Osteocyte (in vitro differentiated cells): ENCODE measurements around the gene TRUB1. TPM values are rescaled to one million over a fixed set of nuclear protein-coding genes. Genes with fewer than 3 reads are reported as not detected.

ENCODE experiments used
- DNase-seq: peaks from one replicate; pipeline ENCODE4 v3.0.0; 2021; ENCODE audit warnings: mixed read lengths; ENCODE audit not compliant: unreplicated experiment; ENCODE audit errors: extremely low spot score
- H3K27ac Mint-ChIP-seq: one replicate; pipeline ENCODE4 v1.8.0; 2021; ENCODE audit warnings: mild to moderate bottlenecking, mixed read lengths; ENCODE audit not compliant: unreplicated experiment
- H3K27me3 Mint-ChIP-seq: one replicate; pipeline ENCODE4 v1.8.0; 2021; ENCODE audit warnings: mixed read lengths; ENCODE audit not compliant: unreplicated experiment
- H3K36me3 Mint-ChIP-seq: one replicate; pipeline ENCODE4 v1.8.0; 2021; ENCODE audit warnings: mixed read lengths; ENCODE audit not compliant: unreplicated experiment
- H3K4me1 Mint-ChIP-seq: one replicate; pipeline ENCODE4 v1.8.0; 2021; ENCODE audit warnings: mixed read lengths; ENCODE audit not compliant: unreplicated experiment
- H3K4me3 Mint-ChIP-seq: one replicate; pipeline ENCODE4 v1.8.0; 2021; ENCODE audit warnings: mild to moderate bottlenecking, moderate library complexity, mixed read lengths; ENCODE audit not compliant: unreplicated experiment
- H3K9me3 Mint-ChIP-seq: one replicate; pipeline ENCODE4 v1.8.0; 2021; ENCODE audit warnings: mixed read lengths; ENCODE audit not compliant: unreplicated experiment
- total RNA-seq: library from RNA; stranded (reverse); gene quantifications from 2 replicates; pipeline ENCODE4 v1.2.1, GENCODE V29; 2021
- TF ChIP-seq, protein P1 (sequence below): fragments of 200-600 bp; sonication (generic); IDR thresholded peaks from 2 replicates; pipeline ENCODE4 v1.5.0; 2021; ENCODE audit warnings: antibody characterized with exemption, mild to moderate bottlenecking, moderate library complexity

The TRUB1 gene
- total RNA-seq, 1 donor from 2014 or later, result 15.9 TPM

DNA sequence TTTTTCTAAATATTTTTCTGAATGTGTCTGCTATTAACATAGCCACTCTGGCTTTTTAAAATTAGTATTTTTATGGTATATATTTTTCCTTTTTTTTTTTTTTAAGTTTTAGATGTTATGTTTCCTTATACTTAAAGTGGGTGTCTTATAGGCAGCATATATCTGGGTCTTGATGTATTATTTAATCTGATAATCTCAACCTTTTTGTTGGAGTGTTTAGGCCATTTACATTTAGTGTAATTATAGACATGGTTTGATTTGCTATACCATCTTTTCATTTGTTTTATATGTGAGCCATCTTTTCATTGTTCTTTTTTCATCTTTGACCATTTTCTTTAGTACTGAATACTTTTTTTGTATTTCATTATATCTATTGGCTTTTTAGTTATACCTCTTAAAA, 45.0 kb downstream of the TRUB1 start:
- Mint-ChIP-seq H3K36me3 (peaks cover 50% of the 10 kb centered on the region), H3K27ac (no peak overlapping the region), H3K9me3 (peaks cover 50% of the 10 kb centered on the region), H3K4me3 (no peak overlapping the region), H3K27me3 (no peaks in the 10 kb centered on the region), H3K4me1 (peaks cover 3% of the 10 kb centered on the region)
- TF ChIP-seq, protein P1, sequence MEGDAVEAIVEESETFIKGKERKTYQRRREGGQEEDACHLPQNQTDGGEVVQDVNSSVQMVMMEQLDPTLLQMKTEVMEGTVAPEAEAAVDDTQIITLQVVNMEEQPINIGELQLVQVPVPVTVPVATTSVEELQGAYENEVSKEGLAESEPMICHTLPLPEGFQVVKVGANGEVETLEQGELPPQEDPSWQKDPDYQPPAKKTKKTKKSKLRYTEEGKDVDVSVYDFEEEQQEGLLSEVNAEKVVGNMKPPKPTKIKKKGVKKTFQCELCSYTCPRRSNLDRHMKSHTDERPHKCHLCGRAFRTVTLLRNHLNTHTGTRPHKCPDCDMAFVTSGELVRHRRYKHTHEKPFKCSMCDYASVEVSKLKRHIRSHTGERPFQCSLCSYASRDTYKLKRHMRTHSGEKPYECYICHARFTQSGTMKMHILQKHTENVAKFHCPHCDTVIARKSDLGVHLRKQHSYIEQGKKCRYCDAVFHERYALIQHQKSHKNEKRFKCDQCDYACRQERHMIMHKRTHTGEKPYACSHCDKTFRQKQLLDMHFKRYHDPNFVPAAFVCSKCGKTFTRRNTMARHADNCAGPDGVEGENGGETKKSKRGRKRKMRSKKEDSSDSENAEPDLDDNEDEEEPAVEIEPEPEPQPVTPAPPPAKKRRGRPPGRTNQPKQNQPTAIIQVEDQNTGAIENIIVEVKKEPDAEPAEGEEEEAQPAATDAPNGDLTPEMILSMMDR, result no peak
- DNase-seq, result no peak

GRCh38 chr10:114987995-114988394, 50.0 kb downstream of the TRUB1 start:
- peaks cover 48% of the 10 kb centered on the region for H3K36me3 Mint-ChIP-seq
- no peak overlapping the region for H3K27ac Mint-ChIP-seq
- H3K4me3 Mint-ChIP-seq, result no peak overlapping the region
- no peak for DNase-seq
- H3K9me3 Mint-ChIP-seq, result peaks cover 41% of the 10 kb centered on the region
- H3K4me1 Mint-ChIP-seq, result peaks cover 7% of the 10 kb centered on the region
- no peaks in the 10 kb centered on the region for H3K27me3 Mint-ChIP-seq
- TF ChIP-seq, protein P1, result no peak

DNA sequence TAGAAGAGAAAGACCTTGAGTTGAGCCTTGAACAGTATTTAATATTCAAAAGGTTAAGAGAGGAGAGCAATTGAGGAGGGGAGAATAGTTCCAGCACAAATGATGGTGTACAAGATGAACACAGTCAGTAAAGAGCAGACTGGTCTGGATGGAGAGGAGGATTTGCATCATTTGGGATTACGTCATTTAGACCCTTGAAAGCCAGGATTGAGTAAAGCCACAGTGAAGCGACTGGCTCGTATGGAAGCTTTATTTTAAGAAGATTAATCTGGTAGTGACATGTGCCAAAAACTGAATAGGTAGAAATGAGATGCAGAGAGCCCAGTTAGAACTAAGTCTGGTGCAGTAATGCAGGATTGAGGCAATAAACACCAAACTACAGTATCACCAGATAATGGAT, 52.6 kb downstream of the TRUB1 start:
- TF ChIP-seq, protein P1, result no peak
- no peak for DNase-seq
- Mint-ChIP-seq H3K4me3 (no peak overlapping the region), H3K27ac (no peak overlapping the region), H3K36me3 (peaks cover 22% of the 10 kb centered on the region), H3K27me3 (no peaks in the 10 kb centered on the region), H3K4me1 (peaks cover 11% of the 10 kb centered on the region), H3K9me3 (peaks cover 19% of the 10 kb centered on the region)

DNA sequence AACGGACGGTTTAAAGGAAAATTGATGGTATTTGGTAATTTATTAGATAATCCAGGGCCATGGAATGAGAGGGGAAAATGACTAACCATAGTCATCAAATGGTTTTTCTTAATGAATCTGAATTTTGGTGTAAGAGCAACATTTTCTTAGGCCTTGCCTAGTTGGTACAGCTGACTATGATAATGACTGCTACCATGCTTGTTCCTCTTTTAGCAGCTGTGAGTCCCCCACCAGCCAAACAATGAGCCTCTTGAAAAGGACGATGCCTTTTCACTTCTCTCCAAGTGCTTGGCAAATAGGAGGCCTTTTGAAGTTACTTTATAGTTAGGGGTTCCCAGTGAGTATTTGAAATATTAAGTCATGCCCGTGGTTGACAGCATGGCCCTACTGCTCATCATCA, 53.0 kb downstream of the TRUB1 start:
- TF ChIP-seq, protein P1, result no peak
- H3K4me3 Mint-ChIP-seq, result no peak overlapping the region
- DNase-seq, result no peak
- peaks cover 15% of the 10 kb centered on the region for H3K4me1 Mint-ChIP-seq
- no peaks in the 10 kb centered on the region for H3K27me3 Mint-ChIP-seq
- no peak overlapping the region for H3K27ac Mint-ChIP-seq
- peaks cover 18% of the 10 kb centered on the region for H3K36me3 Mint-ChIP-seq
- H3K9me3 Mint-ChIP-seq, result peaks cover 15% of the 10 kb centered on the region

DNA sequence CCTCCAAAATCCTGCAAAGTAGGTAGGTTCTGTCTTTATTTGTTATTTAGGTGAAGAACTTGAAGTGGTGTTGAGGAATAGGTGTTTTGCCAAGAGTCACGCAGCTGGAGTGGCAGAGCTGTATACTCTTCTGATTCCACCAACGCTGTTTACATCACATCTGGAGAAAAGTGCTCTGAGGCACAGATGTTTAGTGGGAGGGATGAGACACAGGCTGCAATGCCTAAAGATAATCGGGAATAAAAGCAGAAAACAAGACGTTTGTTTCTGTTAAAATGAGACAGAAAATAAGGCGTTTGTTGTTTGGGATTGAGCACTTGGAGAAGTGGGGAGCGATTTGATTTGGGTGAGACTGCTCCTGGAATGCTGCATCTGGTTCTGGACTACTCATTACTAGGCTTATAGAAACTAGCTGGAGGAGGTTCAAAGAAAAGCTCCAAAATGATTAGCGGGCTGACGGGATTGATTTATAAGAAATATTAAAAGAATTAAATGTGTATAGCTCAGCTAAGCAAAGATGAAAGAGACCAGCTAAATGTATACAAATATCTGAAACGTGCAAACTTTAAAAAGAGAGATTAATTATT, 54.3 kb downstream of the TRUB1 start:
- H3K27ac Mint-ChIP-seq, result no peak overlapping the region
- H3K4me1 Mint-ChIP-seq, result peaks cover 23% of the 10 kb centered on the region
- H3K4me3 Mint-ChIP-seq, result no peak overlapping the region
- no peaks in the 10 kb centered on the region for H3K27me3 Mint-ChIP-seq
- no peak for DNase-seq
- TF ChIP-seq, protein P1, result no peak
- H3K36me3 Mint-ChIP-seq, result peaks cover 12% of the 10 kb centered on the region
- peaks cover 8% of the 10 kb centered on the region for H3K9me3 Mint-ChIP-seq
